ENCODE results near the gene ANKRD44. TPM values are rescaled to one million over a fixed set of nuclear protein-coding genes. Genes with fewer than 3 reads are reported as not detected.

ANKRD44 gene
- total RNA-seq, 1 donor from 2014 or later: 4.0 TPM

GRCh38 chr2:197163712-197164140 lies 146.9 kb downstream of the ANKRD44 start:
- Mint-ChIP-seq H3K27me3 (no peaks in the 10 kb centered on the region), H3K9me3 (ENCODE audit: low read depth) (no peaks in the 10 kb centered on the region), H3K27ac (no peak overlapping the region), H3K4me3 (ENCODE audit: low read depth) (no peak overlapping the region), H3K36me3 (ENCODE audit: insufficient read depth) (no peaks in the 10 kb centered on the region), H3K4me1 (ENCODE audit: low read depth) (peaks cover 9% of the 10 kb centered on the region)
- TF ChIP-seq, protein P1, sequence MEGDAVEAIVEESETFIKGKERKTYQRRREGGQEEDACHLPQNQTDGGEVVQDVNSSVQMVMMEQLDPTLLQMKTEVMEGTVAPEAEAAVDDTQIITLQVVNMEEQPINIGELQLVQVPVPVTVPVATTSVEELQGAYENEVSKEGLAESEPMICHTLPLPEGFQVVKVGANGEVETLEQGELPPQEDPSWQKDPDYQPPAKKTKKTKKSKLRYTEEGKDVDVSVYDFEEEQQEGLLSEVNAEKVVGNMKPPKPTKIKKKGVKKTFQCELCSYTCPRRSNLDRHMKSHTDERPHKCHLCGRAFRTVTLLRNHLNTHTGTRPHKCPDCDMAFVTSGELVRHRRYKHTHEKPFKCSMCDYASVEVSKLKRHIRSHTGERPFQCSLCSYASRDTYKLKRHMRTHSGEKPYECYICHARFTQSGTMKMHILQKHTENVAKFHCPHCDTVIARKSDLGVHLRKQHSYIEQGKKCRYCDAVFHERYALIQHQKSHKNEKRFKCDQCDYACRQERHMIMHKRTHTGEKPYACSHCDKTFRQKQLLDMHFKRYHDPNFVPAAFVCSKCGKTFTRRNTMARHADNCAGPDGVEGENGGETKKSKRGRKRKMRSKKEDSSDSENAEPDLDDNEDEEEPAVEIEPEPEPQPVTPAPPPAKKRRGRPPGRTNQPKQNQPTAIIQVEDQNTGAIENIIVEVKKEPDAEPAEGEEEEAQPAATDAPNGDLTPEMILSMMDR (IDR thresholded peaks at IDR 0.05; ENCODE audit: unreplicated experiment): no peak
- DNase-seq (ENCODE audit: low spot score, unreplicated experiment): no peak

- Mint-ChIP-seq H3K27ac (no peak overlapping the region), H3K27me3 (no peaks in the 10 kb centered on the region), H3K4me1 (ENCODE audit: low read depth) (peaks cover 10% of the 10 kb centered on the region), H3K9me3 (ENCODE audit: low read depth) (no peaks in the 10 kb centered on the region), H3K4me3 (ENCODE audit: low read depth) (no peak overlapping the region), H3K36me3 (ENCODE audit: insufficient read depth) (no peaks in the 10 kb centered on the region)
- TF ChIP-seq, protein P1 (IDR thresholded peaks at IDR 0.05; ENCODE audit: unreplicated experiment): no peak
- no peak for DNase-seq (ENCODE audit: low spot score, unreplicated experiment)
Observed at GRCh38 chr2:197161774-197162173, 148.8 kb downstream of the ANKRD44 start.

GRCh38 chr2:197159661-197160211 lies 150.8 kb downstream of the ANKRD44 start:
- no peak overlapping the region for H3K27ac Mint-ChIP-seq
- peaks cover 7% of the 10 kb centered on the region for H3K4me1 Mint-ChIP-seq (ENCODE audit: low read depth)
- peaks cover 6% of the 10 kb centered on the region for H3K9me3 Mint-ChIP-seq (ENCODE audit: low read depth)
- no peak overlapping the region for H3K4me3 Mint-ChIP-seq (ENCODE audit: low read depth)
- no peaks in the 10 kb centered on the region for H3K36me3 Mint-ChIP-seq (ENCODE audit: insufficient read depth)
- H3K27me3 Mint-ChIP-seq: no peaks in the 10 kb centered on the region
- TF ChIP-seq, protein P1 (IDR thresholded peaks at IDR 0.05; ENCODE audit: unreplicated experiment): no peak
- no peak for DNase-seq (ENCODE audit: low spot score, unreplicated experiment)

- no peak overlapping the region for H3K4me3 Mint-ChIP-seq (ENCODE audit: low read depth)
Observed at GRCh38 chr2:197158591-197159550, 151.7 kb downstream of the ANKRD44 start.

More at GRCh38 chr2:197158591-197159550, 151.7 kb downstream of the ANKRD44 start:
- DNase-seq (ENCODE audit: low spot score, unreplicated experiment): no peak
- TF ChIP-seq, protein P1 (IDR thresholded peaks at IDR 0.05; ENCODE audit: unreplicated experiment): no peak
- Mint-ChIP-seq H3K4me1 (ENCODE audit: low read depth) (peaks cover 5% of the 10 kb centered on the region), H3K27me3 (no peaks in the 10 kb centered on the region), H3K36me3 (ENCODE audit: insufficient read depth) (no peaks in the 10 kb centered on the region), H3K9me3 (ENCODE audit: low read depth) (peaks cover 6% of the 10 kb centered on the region), H3K27ac (no peak overlapping the region)
